ENCODE measurements around the gene SEMA4A.
A peak's percentile ranks its signal among the peaks of the same experiment; 100 is the strongest.

Gene SEMA4A

GRCh38 chr1:156193488-156194299, 40.3 kb downstream of the SEMA4A start, which contains the start of gene SLC25A44 (continued):
- TF ChIP-seq INSM2 (tag by site-specific recombination; IDR thresholded peaks at IDR 0.05) (no peak), ZNF624 (tag by site-specific recombination; IDR thresholded peaks at IDR 0.05) (no peak), OVOL3 (tag by site-specific recombination; IDR thresholded peaks at IDR 0.05) (no peak), ZBTB21 (tag by site-specific recombination; IDR thresholded peaks at IDR 0.05) (peak; percentile 53; the same call in 1 of the 2 replicates), ZNF132 (tag by site-specific recombination; IDR thresholded peaks at IDR 0.05; ENCODE audit: borderline replicate concordance) (no peak), ZNF335 (tag by site-specific recombination; conservative IDR thresholded peaks at IDR 0.05) (peak; percentile 75), ZFHX2 (tag by site-specific recombination; conservative IDR thresholded peaks at IDR 0.05) (peak; percentile 12; the same call in 1 of the 2 replicates)

- ChIA-PET CTCF (interaction anchor here (1.1 to 1.5 kb wide), 2 partner anchors 9 to 31 kb away, joined by 4 to 7 read pairs; no protein-coding TSS in a partner anchor), POLR2A (interaction anchor here (0.6 to 2.4 kb wide), 8 partner anchors 9 to 112 kb away, joined by 3 to 49 read pairs (median 3); partner anchors contain the start of genes LMNA and PMF1)
- Histone ChIP-seq H3K4me1 (ENCODE audit: control insufficient read depth, insufficient read depth, low read length) (peaks cover 3% of the 10 kb centered on the region; the same call in 1 of the 2 replicates), H3K4me3 (ENCODE audit: low read depth, low read length) (peak overlapping the region; percentile 80), H3K9me3 (ENCODE audit: control insufficient read depth, insufficient read depth, low read depth, low read length) (no peaks in the 10 kb centered on the region), H3K36me3 (ENCODE audit: control insufficient read depth in 2 of 2, insufficient read depth in 1 of 2, low read length in 2 of 2) (peaks cover 0 to 32% of the 10 kb centered on the region in 2 experiments; a peak in 1 of 3 replicates), H3K27ac (ENCODE audit: extremely low read depth, low read depth, low read length) (peak overlapping the region; percentile 50; the same call in 1 of the 2 replicates)
- no peak for TF ChIP-seq MEIS1 (CRISPR knock-in tag; IDR thresholded peaks at IDR 0.05; ENCODE audit: borderline replicate concordance)
- TF ChIP-seq PRDM1 (tag by site-specific recombination; IDR thresholded peaks at IDR 0.05): no peak
- no peak for TF ChIP-seq TSHZ1 (tag by site-specific recombination; IDR thresholded peaks at IDR 0.05; ENCODE audit: borderline replicate concordance)
- no peak for TF ChIP-seq ZBTB7A (tag by site-specific recombination; IDR thresholded peaks at IDR 0.05; ENCODE audit: low read depth)
- TF ChIP-seq ZFHX2 (tag by site-specific recombination; conservative IDR thresholded peaks at IDR 0.05): 0 out of 2 replicates have a peak, but pooled peaks have one; percentile 4
- no peak for TF ChIP-seq ZNF211 (tag by site-specific recombination; IDR thresholded peaks at IDR 0.05; ENCODE audit: low read depth)
- TF ChIP-seq ZNF544 (tag by site-specific recombination; IDR thresholded peaks at IDR 0.05): no peak
- TF ChIP-seq ZNF114 (tag by site-specific recombination; IDR thresholded peaks at IDR 0.05): no peak
- TF ChIP-seq ZNF660 (tag by site-specific recombination; IDR thresholded peaks at IDR 0.05): no peak
- no peak for TF ChIP-seq PRDM2 (tag by site-specific recombination; IDR thresholded peaks at IDR 0.05; ENCODE audit: borderline replicate concordance)
- TF ChIP-seq ZBTB11 (tag by site-specific recombination; conservative IDR thresholded peaks at IDR 0.05; ENCODE audit: low read depth): no peak
- TF ChIP-seq ZNF580 (tag by site-specific recombination; IDR thresholded peaks at IDR 0.05): 0 out of 2 replicates have a peak, but pooled peaks have one; percentile 3
- 0 out of 2 replicates have a peak, but pooled peaks have one; percentile 49 for TF ChIP-seq KLF16 (tag by site-specific recombination; IDR thresholded peaks at IDR 0.05)
- TF ChIP-seq ZNF132 (tag by site-specific recombination; IDR thresholded peaks at IDR 0.05; ENCODE audit: borderline replicate concordance): no peak
These were observed 40.9 kb downstream of the SEMA4A start for GRCh38 chr1:156194300-156194652.

Measured in HEK293 (cell line).